ENCODE results near the gene HEATR5A.
A peak's percentile ranks its signal among the peaks of the same experiment; 100 is the strongest.

HEATR5A gene

GRCh38 chr14:31408421-31408820, 11.9 kb downstream of the HEATR5A start:
- TF ChIP-seq GATA2 (IDR thresholded peaks at IDR 0.05; ENCODE audit: low read depth, low read length) (no peak), GATA3 (IDR thresholded peaks at IDR 0.05; ENCODE audit: low read depth, low read length) (no peak)

- peak; percentile 36; the same call in 1 of the 2 replicates for TF ChIP-seq GATA2 (IDR thresholded peaks at IDR 0.05; ENCODE audit: low read depth, low read length)
- no peak for TF ChIP-seq GATA3 (IDR thresholded peaks at IDR 0.05; ENCODE audit: low read depth, low read length)
These were observed 14.6 kb downstream of the HEATR5A start for GRCh38 chr14:31405599-31406232.

- TF ChIP-seq GATA3 (IDR thresholded peaks at IDR 0.05; ENCODE audit: low read depth, low read length) (no peak), GATA2 (IDR thresholded peaks at IDR 0.05; ENCODE audit: low read depth, low read length) (no peak)
These were observed 15.2 kb downstream of the HEATR5A start for GRCh38 chr14:31405106-31405505.

GRCh38 chr14:31403707-31404106, 16.6 kb downstream of the HEATR5A start:
- no peak for TF ChIP-seq GATA3 (IDR thresholded peaks at IDR 0.05; ENCODE audit: low read depth, low read length)
- no peak for TF ChIP-seq GATA2 (IDR thresholded peaks at IDR 0.05; ENCODE audit: low read depth, low read length)

- no peak for TF ChIP-seq GATA2 (IDR thresholded peaks at IDR 0.05; ENCODE audit: low read depth, low read length)
- TF ChIP-seq GATA3 (IDR thresholded peaks at IDR 0.05; ENCODE audit: low read depth, low read length) = no peak
These were observed 17.4 kb downstream of the HEATR5A start for GRCh38 chr14:31402764-31403439.

GRCh38 chr14:31401369-31401932, 18.9 kb downstream of the HEATR5A start:
- TF ChIP-seq GATA2 (IDR thresholded peaks at IDR 0.05; ENCODE audit: low read depth, low read length) = no peak
- no peak for TF ChIP-seq GATA3 (IDR thresholded peaks at IDR 0.05; ENCODE audit: low read depth, low read length)

GRCh38 chr14:31400031-31400638, 20.2 kb downstream of the HEATR5A start:
- TF ChIP-seq GATA3 (IDR thresholded peaks at IDR 0.05; ENCODE audit: low read depth, low read length) (no peak), GATA2 (IDR thresholded peaks at IDR 0.05; ENCODE audit: low read depth, low read length) (no peak)

GRCh38 chr14:31395572-31396205, 24.7 kb downstream of the HEATR5A start:
- TF ChIP-seq GATA2 (IDR thresholded peaks at IDR 0.05; ENCODE audit: low read depth, low read length) (no peak), GATA3 (IDR thresholded peaks at IDR 0.05; ENCODE audit: low read depth, low read length) (no peak)

- no peak for TF ChIP-seq GATA3 (IDR thresholded peaks at IDR 0.05; ENCODE audit: low read depth, low read length)
- no peak for TF ChIP-seq GATA2 (IDR thresholded peaks at IDR 0.05; ENCODE audit: low read depth, low read length)
These were observed 25.2 kb downstream of the HEATR5A start for GRCh38 chr14:31395119-31395518.

GRCh38 chr14:31391977-31392503, 28.3 kb downstream of the HEATR5A start:
- TF ChIP-seq GATA2 (IDR thresholded peaks at IDR 0.05; ENCODE audit: low read depth, low read length) (no peak), GATA3 (IDR thresholded peaks at IDR 0.05; ENCODE audit: low read depth, low read length) (no peak)

GRCh38 chr14:31391473-31391872, 28.9 kb downstream of the HEATR5A start:
- TF ChIP-seq GATA3 (IDR thresholded peaks at IDR 0.05; ENCODE audit: low read depth, low read length) = no peak
- TF ChIP-seq GATA2 (IDR thresholded peaks at IDR 0.05; ENCODE audit: low read depth, low read length) = no peak

GRCh38 chr14:31389946-31390345, 30.4 kb downstream of the HEATR5A start:
- no peak for TF ChIP-seq GATA2 (IDR thresholded peaks at IDR 0.05; ENCODE audit: low read depth, low read length)
- no peak for TF ChIP-seq GATA3 (IDR thresholded peaks at IDR 0.05; ENCODE audit: low read depth, low read length)

- no peak for TF ChIP-seq GATA2 (IDR thresholded peaks at IDR 0.05; ENCODE audit: low read depth, low read length)
- TF ChIP-seq GATA3 (IDR thresholded peaks at IDR 0.05; ENCODE audit: low read depth, low read length) = no peak
These were observed 31.5 kb downstream of the HEATR5A start for GRCh38 chr14:31388687-31389413.

Data from SH-SY5Y (cell line).